Measurements from ENCODE around the gene LINGO1. TPM values are rescaled to one million over a fixed set of nuclear protein-coding genes. Genes with fewer than 3 reads are reported as not detected.
A peak's percentile ranks its signal among the peaks of the same experiment; 100 is the strongest.

Gene LINGO1
- total RNA-seq, 1 donor from 2014 or later = 12.0 TPM

- H3K9me3 Mint-ChIP-seq (ENCODE audit: low read depth) = no peaks in the 10 kb centered on the region
- no peak overlapping the region for H3K27ac Mint-ChIP-seq (ENCODE audit: unreplicated experiment)
- peaks cover 27% of the 10 kb centered on the region for H3K4me1 Mint-ChIP-seq (ENCODE audit: low read depth)
- no peaks in the 10 kb centered on the region for H3K36me3 Mint-ChIP-seq (ENCODE audit: low read depth)
- peaks cover 2% of the 10 kb centered on the region for H3K27me3 Mint-ChIP-seq (ENCODE audit: low read depth)
- no peak overlapping the region for H3K4me3 Mint-ChIP-seq (ENCODE audit: unreplicated experiment)
- TF ChIP-seq, protein P1, sequence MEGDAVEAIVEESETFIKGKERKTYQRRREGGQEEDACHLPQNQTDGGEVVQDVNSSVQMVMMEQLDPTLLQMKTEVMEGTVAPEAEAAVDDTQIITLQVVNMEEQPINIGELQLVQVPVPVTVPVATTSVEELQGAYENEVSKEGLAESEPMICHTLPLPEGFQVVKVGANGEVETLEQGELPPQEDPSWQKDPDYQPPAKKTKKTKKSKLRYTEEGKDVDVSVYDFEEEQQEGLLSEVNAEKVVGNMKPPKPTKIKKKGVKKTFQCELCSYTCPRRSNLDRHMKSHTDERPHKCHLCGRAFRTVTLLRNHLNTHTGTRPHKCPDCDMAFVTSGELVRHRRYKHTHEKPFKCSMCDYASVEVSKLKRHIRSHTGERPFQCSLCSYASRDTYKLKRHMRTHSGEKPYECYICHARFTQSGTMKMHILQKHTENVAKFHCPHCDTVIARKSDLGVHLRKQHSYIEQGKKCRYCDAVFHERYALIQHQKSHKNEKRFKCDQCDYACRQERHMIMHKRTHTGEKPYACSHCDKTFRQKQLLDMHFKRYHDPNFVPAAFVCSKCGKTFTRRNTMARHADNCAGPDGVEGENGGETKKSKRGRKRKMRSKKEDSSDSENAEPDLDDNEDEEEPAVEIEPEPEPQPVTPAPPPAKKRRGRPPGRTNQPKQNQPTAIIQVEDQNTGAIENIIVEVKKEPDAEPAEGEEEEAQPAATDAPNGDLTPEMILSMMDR (IDR thresholded peaks at IDR 0.05) = no peak
- no peak for DNase-seq (ENCODE audit: low spot score)
These were observed 60.5 kb downstream of the LINGO1 start for GRCh38 chr15:77572186-77572585.

DNA sequence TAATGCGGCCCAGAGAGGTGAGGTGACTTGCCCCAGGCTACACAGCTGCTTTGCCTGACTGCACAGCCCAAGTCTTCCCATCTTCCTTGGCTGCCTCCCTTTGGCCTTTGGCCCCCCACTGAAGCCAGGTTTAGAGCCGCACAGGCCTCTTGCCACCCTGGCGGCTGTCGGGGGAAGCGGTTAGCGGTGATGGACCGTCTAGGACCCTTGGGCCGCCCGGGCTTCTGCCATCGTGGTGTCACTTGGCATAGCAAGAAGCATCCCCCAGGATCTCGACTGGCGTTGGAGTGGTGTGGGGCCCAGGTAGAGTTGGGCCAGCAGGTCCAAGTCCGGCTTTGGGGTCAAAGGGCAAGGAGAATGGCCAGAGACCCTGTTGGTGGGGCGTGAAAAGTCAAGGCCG, 61.0 kb downstream of the LINGO1 start:
- Mint-ChIP-seq H3K4me3 (ENCODE audit: unreplicated experiment) (no peak overlapping the region), H3K36me3 (ENCODE audit: low read depth) (no peaks in the 10 kb centered on the region), H3K27me3 (ENCODE audit: low read depth) (peaks cover 2% of the 10 kb centered on the region), H3K9me3 (ENCODE audit: low read depth) (no peaks in the 10 kb centered on the region), H3K27ac (ENCODE audit: unreplicated experiment) (no peak overlapping the region), H3K4me1 (ENCODE audit: low read depth) (peaks cover 27% of the 10 kb centered on the region)
- DNase-seq (ENCODE audit: low spot score) = no peak
- TF ChIP-seq, protein P1 (IDR thresholded peaks at IDR 0.05) = no peak

DNA sequence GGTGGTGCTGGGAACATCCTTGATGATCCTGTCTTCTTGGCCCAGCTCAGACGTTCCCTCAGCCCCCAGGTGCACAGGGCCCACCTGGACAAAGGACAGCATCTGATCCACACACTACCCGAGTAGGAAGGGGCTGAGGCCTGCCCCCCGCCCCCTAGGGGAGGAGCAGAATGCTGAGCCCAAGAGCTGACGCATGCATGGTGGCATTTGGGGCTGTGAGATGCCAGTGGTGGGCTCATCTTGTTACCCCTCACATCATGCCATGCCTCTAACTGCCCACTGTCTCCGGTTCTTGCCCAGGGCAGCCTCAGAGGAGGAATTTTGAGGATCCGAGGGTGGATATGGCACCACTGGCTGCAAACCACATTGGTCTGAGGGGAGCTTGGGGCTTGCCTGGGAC, 61.5 kb downstream of the LINGO1 start:
- no peak overlapping the region for H3K27ac Mint-ChIP-seq (ENCODE audit: unreplicated experiment)
- H3K27me3 Mint-ChIP-seq (ENCODE audit: low read depth) = no peaks in the 10 kb centered on the region
- no peaks in the 10 kb centered on the region for H3K36me3 Mint-ChIP-seq (ENCODE audit: low read depth)
- peaks cover 27% of the 10 kb centered on the region for H3K4me1 Mint-ChIP-seq (ENCODE audit: low read depth)
- TF ChIP-seq, protein P1 (IDR thresholded peaks at IDR 0.05) = no peak
- no peaks in the 10 kb centered on the region for H3K9me3 Mint-ChIP-seq (ENCODE audit: low read depth)
- no peak overlapping the region for H3K4me3 Mint-ChIP-seq (ENCODE audit: unreplicated experiment)
- DNase-seq (ENCODE audit: low spot score) = no peak

- H3K36me3 Mint-ChIP-seq (ENCODE audit: low read depth) = no peaks in the 10 kb centered on the region
- peaks cover 27% of the 10 kb centered on the region for H3K4me1 Mint-ChIP-seq (ENCODE audit: low read depth)
- TF ChIP-seq, protein P1 (IDR thresholded peaks at IDR 0.05) = no peak
- H3K27ac Mint-ChIP-seq (ENCODE audit: unreplicated experiment) = peak overlapping the region; percentile 83
- H3K9me3 Mint-ChIP-seq (ENCODE audit: low read depth) = no peaks in the 10 kb centered on the region
- H3K27me3 Mint-ChIP-seq (ENCODE audit: low read depth) = peaks cover 2% of the 10 kb centered on the region
- DNase-seq (ENCODE audit: low spot score) = no peak
- H3K4me3 Mint-ChIP-seq (ENCODE audit: unreplicated experiment) = peak overlapping the region; percentile 59
These were observed 63.0 kb downstream of the LINGO1 start for GRCh38 chr15:77569729-77570125.

GRCh38 chr15:77568973-77569728, 63.6 kb downstream of the LINGO1 start:
- Mint-ChIP-seq H3K9me3 (ENCODE audit: low read depth) (no peaks in the 10 kb centered on the region), H3K27ac (ENCODE audit: unreplicated experiment) (peak overlapping the region; percentile 83), H3K4me1 (ENCODE audit: low read depth) (peaks cover 27% of the 10 kb centered on the region), H3K36me3 (ENCODE audit: low read depth) (no peaks in the 10 kb centered on the region), H3K27me3 (ENCODE audit: low read depth) (peaks cover 2% of the 10 kb centered on the region), H3K4me3 (ENCODE audit: unreplicated experiment) (peak overlapping the region; percentile 59)
- TF ChIP-seq, protein P1 (IDR thresholded peaks at IDR 0.05) = peak; percentile 20
- DNase-seq (ENCODE audit: low spot score) = no peak
